CD4-positive, alpha-beta T cell treated with Interleukin-4 for 4 hours (primary cell): ENCODE data around the gene PCARE.

ENCODE experiments used
- DNase-seq: peaks from one replicate; pipeline ENCODE4 v3.0.0-alpha.2; 2020

The PCARE gene

DNA sequence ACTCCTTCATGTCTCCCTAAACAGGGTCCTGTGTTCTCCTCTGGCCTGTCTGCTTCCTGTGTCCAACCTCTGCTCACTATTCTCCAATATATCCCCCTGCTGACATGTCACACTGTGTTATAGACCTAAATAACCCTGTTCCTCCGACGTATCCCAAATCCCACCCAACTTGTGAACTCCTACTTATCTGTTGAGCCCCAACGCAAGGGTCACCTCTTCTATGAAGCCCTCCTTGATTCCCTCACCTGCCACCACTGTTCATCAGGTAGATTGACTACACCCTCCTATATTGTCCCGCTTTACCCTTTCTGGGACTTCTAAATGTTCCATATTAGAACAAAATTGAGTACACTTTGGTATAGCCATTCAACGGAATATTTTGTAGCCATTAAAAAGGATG, 42.1 kb downstream of the PCARE start:
- DNase-seq = no peak

DNA sequence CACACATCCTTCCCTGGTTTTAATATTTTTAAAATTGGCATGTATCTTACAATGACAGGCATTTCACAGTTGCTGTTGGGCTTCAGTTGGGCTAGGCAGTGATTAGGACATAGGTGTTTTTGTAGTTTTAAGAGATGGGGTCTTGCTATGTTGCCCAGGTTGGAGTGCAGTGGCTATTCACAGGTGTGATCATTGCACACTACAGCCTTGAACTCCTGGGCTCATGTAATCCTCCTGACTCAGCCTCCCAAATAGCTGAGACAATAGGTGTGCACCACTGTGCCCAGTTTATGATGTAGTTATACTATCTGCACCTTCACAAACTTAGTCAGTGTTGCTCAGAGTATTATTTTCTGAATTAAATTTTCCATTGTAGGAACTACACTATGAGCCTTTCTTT, 43.3 kb downstream of the PCARE start:
- no peak for DNase-seq

DNA sequence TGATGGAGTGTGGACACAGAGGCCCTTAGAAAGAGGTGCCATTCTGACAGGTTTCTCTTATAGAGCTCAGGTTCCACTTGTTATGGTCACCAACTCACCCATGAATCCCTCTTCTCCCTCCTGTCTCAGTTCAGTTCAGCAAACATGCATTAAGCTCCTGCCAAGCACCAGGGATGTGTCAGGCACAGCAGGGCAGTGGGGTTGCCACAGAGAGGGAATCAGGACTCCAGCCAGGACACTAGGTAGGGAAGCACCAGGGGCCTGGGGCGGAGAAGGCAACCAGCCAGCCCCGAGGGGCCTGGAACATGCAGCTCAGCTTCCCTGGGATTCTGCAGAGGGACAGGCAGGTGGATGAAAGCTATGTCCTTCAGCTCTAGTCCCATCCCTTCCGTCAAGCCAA, 48.6 kb downstream of the PCARE start:
- DNase-seq = no peak

DNA sequence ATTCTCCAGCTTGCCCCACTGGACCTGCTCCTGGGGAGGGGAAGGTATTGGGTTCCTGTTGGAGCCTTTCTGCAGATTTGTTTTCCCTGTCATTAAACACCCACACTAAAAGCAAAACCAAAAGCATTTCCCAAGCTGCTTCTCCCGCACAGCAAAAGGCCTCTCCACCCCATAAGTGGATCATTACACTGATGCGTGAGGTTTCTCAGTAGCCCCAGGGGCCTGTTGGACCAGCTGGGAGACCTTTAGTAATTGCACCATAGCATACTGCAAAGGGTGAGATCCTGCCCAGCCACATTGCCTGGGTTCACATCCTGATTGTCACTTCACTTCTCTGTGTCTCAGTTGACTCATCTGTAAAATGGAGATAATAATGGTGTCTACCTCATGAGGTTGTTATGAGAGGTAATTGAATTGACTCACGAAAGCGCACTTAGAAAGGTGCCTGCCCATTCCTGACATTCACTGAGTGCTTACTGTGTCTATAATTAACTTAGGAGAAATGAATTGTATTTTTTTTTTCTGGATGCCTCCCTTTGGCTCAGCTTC, 49.4 kb downstream of the PCARE start:
- DNase-seq = no peak

DNA sequence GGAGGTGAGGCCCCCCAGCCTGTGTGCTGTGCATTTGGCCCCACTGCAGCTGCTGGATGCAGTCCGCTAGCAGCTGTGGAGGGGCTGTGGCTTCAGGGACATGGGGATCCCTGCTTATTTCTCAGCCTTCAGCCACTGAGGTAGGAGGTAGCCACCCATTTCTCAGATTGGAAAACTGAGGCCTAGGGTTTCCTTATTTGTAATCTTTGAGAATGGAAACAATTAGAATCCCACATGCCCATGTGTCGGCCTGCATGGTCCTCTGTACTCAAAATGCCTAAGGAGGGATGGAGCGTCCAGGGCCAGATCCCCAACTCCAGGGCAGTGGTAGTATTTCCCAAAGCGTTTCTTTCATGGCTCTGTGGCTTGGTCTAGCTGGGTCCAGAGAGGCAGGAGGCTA, 51.1 kb downstream of the PCARE start:
- DNase-seq = no peak

DNA sequence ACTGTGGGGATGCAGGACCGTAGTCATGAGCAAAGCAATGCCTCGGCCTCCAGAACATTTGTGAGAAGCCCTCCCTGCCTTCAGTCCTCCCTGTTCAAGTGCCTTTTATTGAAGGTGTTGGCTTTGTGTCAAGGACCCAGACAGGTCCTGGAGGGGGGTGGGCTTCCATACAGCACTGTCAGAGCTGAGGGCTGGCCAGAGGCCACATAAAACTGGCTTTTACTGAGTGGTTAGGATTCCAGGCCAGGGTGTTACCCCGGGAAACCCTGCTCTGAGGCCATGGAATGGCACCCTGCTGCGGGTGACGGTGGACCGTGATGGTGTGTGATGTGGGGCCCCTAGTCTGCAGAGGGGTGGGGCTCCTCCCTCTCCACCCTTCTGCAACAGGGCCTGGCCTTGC, 51.6 kb downstream of the PCARE start:
- DNase-seq = no peak

DNA sequence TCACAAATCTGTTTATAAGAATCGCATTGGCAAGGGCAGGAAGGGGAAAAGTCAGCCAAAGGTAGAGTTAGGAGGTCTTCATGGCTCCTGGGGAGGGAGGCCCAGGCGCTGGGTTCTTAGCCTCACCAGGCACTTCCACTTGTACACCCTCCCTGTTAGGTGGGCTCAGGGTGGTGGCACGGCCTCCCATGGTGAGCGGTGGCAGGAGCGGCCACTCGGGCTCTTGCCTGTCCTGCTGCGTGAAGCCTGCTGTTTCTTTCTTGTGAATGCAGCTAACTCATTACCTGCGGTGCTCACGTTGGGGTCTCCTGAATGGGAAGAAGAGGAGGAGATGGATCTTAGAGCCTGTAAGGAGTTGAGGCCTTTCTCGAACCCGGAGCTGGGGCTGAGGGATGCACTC, 52.4 kb downstream of the PCARE start:
- DNase-seq = no peak

DNA sequence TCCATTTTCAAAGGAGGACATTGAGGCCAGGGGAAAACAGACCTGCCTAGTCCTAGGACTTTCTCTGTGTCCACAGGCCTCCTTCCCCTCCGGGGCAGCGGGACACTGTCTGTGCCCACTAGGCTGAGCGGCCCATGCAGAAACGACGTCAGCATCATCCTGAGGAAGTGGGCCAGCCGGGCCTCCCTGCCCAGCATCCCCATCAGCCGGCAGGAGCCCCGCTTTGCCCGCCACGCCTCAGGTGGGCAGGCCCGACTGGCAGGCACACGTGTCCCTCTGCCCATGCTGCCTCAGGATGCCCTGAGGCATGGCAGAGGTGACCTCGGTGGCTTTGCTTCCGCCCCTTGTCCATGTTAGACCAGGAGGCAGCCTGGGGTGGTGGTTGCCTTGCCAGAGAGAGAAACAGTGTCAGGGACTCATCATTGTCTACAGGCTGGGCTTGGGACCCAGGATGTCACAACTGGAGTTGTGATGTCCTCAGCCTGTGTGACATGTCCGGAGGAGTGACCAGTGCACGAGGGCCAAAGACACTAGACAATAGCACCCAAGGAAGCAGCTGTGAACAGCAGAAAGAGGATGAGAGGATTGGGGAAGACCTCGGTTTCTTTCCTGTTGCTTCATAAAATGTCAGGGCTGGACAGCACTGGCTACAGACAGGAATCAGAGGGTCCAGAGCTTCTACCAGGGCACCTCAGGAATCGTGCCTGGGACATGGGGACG, 56.4 kb downstream of the PCARE start:
- DNase-seq = no peak

DNA sequence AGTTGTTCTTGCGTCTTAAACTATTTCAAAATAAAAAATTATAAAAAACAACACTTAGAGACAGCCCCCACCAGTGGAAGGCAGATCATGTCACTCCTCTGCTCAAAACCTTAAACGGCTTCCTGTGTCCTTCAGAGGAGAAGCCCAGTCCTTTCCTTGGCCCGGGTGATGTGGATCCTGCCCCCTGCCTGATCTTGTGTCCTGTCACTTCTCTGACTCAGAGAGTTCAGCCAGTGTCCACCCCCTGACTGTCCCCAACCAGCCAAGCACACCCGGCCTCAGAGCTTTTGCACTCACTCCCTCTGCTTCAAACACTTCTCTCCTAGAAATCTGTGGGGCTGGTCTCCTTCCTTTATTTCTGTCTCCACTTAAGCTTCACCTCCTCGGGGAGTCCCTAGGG, 57.8 kb downstream of the PCARE start:
- no peak for DNase-seq

DNA sequence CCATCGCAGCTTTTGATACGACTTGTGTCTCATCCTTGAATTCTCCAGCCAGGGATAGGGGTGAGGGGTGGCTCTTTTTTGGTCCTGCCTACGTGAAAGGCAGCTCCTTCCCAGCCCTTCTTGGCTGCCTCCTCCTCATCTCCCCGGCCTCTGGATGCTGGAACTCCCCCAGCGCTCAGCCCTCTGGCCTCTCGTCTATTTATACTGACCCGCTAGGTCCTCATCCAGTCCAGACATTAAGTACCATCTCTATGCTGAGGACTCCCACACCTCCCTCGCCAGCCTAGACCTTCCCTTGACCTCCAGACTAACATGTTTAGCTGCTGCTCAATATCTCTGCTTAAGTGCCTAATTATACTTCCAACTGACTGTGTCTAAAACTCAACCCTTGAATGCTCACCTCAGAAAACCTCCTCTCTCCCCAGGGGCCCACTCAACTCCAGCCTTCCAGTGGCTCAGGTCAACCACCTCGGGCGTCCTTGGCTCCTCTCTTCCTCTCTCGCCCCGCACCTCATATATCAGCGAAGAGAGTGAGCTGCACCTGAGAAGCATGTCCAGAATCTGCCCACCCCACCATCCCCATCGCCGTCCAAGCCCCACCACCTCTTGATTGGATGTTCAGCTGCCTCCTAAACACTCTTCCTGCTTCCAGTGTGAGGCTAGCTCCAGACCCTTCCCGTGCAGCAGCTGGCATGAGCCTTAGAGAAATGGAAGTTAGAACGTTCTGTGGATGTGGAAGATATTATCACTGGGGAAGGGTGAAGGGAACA, 58.4 kb downstream of the PCARE start:
- no peak for DNase-seq

DNA sequence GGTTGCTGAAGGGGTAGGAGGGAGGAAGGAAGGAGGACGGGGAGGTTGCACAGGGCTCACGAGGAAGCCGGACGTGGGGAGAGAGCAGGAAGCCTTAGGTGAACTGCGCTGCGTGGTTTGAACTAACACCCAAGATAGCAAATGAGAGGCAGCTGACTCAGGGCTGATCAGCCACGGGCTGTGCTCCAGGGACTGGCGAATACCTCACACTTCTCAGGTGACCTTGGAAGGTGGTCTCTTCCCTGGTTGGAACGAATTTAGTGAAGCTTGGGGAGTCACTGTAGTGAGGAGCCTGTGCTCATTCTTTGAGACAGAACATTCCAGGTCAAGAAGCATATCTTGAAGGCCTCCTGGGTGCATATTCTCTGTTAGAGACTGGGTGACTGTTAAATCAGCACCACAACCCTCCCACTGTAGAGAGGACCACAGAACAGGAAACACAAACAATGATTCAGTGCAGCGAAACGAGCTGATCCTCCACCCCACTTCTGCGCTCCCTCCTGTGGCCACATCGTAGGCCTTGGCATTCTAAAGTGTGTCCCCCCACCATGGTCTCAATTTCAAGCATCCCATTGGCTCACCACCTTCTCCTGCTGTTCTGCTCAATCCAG, 59.4 kb downstream of the PCARE start:
- DNase-seq = peak; percentile 81

DNA sequence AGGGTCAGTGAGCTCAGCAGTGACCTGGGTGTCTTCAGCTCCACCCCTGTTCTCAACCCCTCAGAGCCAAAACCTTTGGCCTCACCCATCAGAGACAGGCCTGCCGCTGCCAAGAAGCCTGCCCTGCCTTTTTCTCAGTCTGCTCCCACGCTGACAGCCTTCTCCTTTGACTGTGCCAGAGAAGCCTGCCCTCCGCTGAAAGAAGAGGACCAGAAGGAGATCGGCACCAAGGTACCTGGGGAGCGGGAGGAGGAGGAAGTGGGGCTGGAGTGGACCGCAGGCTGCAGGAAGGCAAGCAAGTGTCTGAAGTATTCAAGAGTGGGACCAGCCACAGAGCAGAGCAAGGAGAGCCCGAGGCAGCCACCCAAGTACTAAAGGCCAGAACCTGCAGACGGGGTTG, 60.0 kb downstream of the PCARE start:
- DNase-seq = no peak

DNA sequence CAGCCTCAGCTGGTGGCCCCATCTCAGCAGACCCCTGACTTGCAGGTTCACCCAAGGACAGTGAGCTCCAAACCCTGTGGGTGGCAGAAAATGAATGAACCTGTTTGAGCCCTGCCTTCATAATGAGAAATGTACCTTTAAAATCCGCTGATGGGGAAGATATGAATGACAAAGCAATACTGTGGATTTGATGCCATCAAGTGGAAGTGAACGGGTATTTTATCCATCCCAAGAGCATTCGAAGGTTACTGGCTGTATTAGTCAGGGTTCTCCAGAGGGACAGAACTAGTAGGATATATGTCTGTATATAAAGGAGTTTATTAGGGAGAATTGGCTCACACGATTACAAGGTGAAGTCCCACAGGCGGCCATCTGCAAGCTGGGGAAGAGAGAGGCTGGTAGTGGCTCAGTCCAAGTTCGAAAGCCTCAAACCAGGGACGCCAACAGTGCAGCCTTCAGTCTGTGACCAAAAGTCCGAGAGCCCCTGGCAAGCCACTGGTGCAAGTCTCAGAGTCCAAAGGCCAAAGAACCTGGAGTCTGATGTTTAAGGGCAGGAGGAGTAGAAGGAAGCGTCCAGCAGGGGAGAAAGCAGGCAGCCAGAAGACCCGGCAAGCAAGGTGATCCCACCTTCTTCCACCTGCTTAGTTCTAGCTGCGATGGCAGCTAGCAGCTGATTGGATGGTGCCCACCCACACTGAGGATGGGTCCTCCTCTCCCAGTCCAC, 61.1 kb downstream of the PCARE start:
- no peak for DNase-seq

DNA sequence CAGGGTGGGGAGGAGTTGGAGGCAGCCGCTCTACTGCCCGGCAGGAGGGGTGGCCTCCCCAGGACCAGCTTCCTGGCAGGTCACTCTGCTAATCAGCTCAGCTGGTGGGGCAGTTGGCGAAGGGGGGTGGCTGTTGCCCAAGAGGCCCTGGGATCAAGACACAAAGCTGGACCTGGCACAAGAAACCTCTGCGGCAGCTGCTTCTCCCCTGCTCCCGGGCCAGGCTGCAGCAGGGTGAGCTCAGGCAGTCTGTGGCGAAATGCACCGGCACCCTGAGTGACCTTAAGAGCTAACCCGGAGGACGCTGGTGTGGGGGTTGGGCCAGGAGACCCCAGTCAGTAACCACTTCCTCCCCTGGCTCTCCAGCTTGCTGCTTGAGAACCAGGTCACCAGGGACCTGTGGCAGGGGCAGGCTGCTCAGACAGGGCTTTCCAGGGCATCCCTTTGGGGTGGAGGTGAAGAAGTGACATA, 62.1 kb downstream of the PCARE start:
- peak; percentile 42 for DNase-seq
